Stimulated activated effector memory CD8-positive, alpha-beta T cell treated with anti-CD3 and anti-CD28 coated beads, Interleukin-12 subunit alpha, Interleukin-12 subunit beta, amount 100 ng/mL, for 72 hours (primary cell): Measurements from ENCODE around the gene DHRSX.
A peak's percentile ranks its signal among the peaks of the same experiment; 100 is the strongest.
"Not testable (repeated sequence)": the region's sequence is repeated elsewhere in the genome, so short reads cannot be mapped to it uniquely, and the experiment has no call there.

ENCODE experiments used
- ATAC-seq: fragments of 150-1000 bp; cut with Tn5 transposase; 2 replicates; pipeline ENCODE4 v1.10.0; 2021
- DNase-seq, 2 donors: peaks; one replicate each; pipeline ENCODE4 v3.0.0; 2021 to 2022; ENCODE audit warnings: low spot score in 2 of 2
- H3K27ac Mint-ChIP-seq: one replicate; pipeline ENCODE4 v1.8.0; 2022; ENCODE audit warnings: mild to moderate bottlenecking, mixed read lengths
- H3K36me3 Mint-ChIP-seq: one replicate; pipeline ENCODE4 v1.8.0; 2022; ENCODE audit warnings: mild to moderate bottlenecking, mixed read lengths
- H3K4me1 Mint-ChIP-seq: one replicate; pipeline ENCODE4 v1.8.0; 2022; ENCODE audit warnings: mixed read lengths
- H3K4me3 Mint-ChIP-seq: one replicate; pipeline ENCODE4 v1.8.0; 2022; ENCODE audit warnings: mild to moderate bottlenecking, mixed read lengths
- H3K9me3 Mint-ChIP-seq: one replicate; pipeline ENCODE4 v1.8.0; 2022; ENCODE audit warnings: mixed read lengths

The DHRSX gene

DNA sequence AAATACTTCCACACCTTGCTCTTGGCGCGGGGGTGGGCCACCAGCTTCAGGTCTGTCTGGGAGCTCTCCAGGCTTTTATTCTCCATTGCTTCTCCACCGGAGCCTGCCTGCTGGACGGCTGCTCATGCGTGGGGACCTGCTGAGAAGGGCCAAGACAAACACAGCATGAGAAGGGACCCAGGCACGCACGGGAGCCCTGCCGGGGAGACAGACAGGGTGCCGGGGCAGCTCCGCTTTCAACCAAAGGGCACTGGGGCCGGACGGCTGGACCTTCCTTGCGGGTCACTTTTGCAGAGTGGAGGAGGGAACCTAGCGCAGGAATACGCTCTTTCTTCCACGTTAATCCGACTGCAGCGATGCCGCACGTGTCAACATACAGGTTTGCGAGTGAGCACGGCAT is 10.1 kb downstream of the DHRSX start:
- H3K27ac Mint-ChIP-seq, result no peak overlapping the region
- peaks cover 13% of the 10 kb centered on the region for H3K4me1 Mint-ChIP-seq
- no peak for ATAC-seq
- H3K4me3 Mint-ChIP-seq, result no peak overlapping the region
- H3K36me3 Mint-ChIP-seq, result peaks cover 60% of the 10 kb centered on the region
- no peaks in the 10 kb centered on the region for H3K9me3 Mint-ChIP-seq
- DNase-seq, result no peak

DNA sequence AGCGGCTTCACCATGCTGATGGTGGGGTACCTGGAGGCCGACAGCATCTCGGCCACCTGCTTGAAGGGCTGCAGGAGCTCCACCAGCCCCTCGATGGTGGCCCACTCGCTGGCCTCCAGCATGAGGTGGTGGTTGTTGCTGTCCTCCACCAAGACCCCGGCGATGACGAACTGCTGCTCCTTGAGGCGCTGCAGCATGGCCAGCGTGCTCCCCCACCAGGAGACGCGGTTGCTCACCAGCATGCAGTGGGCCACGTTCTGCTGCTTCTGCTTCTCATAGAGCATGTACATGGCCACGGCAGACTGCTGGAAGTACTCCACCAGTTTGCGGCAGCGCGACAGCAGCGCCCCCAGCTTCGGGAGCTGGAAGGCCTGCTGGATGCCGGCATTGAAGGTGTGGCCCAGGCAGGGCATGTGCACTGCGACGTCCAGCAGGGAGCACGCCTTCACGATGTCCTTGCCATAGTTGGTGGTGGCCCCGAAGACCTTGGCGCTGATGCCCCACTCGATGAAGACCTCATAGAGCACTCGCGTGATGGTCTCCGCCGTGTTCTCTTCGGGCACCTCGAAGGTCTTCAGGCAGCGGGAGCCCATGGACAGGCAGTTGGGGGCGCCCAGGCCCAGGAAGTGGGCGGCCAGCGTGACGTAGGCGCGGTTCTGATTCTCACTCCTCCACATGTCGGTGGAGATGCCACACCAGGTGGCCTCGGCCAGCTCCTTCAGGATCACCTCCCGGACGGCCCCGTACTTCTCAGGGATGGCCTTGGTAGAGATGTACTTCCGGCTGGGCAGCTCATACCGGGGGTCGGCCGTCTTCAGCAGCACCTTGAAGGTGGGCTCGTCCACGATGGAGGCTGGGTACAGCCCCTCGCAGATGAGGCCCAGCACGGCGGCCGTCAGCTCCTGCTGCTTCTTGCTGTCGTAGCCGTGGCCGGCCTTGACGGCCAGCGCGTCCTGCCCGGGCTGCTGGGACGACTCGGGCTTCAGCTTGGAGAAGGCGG is 11.0 kb downstream of the DHRSX start:
- ATAC-seq, result no peak
- Mint-ChIP-seq H3K4me1 (peaks cover 13% of the 10 kb centered on the region), H3K36me3 (peaks cover 60% of the 10 kb centered on the region), H3K27ac (no peak overlapping the region), H3K9me3 (no peaks in the 10 kb centered on the region), H3K4me3 (no peak overlapping the region)
- no peak for DNase-seq

- ATAC-seq, result no peak
- Mint-ChIP-seq H3K36me3 (peaks cover 68% of the 10 kb centered on the region), H3K4me1 (peaks cover 13% of the 10 kb centered on the region), H3K4me3 (no peak overlapping the region), H3K27ac (no peak overlapping the region), H3K9me3 (no peaks in the 10 kb centered on the region)
- no peak for DNase-seq
Measured at GRCh38 chrX:2488621-2489285, 12.0 kb downstream of the DHRSX start.

- peaks cover 10% of the 10 kb centered on the region for H3K4me1 Mint-ChIP-seq
- DNase-seq (no peak), ATAC-seq (no peak)
- no peak overlapping the region for H3K27ac Mint-ChIP-seq
- H3K9me3 Mint-ChIP-seq, result no peaks in the 10 kb centered on the region
- H3K4me3 Mint-ChIP-seq, result no peak overlapping the region
- peaks cover 68% of the 10 kb centered on the region for H3K36me3 Mint-ChIP-seq
Measured at GRCh38 chrX:2487366-2487765, 13.4 kb downstream of the DHRSX start.

- no peak overlapping the region for H3K4me3 Mint-ChIP-seq
Measured at GRCh38 chrX:2486476-2487133, 14.2 kb downstream of the DHRSX start.

DNA sequence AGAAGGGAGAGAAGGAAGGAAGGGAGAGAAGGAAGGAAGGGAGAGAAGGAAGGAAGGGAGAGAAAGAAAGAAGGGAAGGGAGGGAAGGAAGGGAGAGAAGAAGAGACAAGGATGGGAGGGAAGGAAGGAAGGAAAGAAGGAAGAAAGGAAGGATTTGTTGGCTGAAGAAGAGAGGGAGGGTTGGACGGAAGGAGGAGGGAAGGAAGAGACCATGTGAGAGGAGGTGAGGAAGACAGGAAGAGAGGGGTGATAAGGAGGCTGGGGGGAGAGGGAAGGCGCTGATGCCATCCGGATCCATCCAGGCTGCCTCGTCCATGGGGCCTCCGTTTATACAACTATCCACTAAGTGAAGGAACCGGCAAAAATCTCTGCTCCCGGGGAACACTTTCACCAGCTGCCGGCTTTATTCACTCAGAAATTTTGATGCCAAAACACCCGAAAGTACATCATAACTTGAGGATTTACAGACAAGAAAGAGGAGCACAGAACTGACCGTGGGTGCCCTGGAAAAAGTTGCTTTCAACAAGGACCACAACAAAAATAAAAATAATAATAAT is 14.9 kb downstream of the DHRSX start:
- Mint-ChIP-seq H3K4me1 (peaks cover 6% of the 10 kb centered on the region), H3K36me3 (peaks cover 62% of the 10 kb centered on the region), H3K27ac (peak overlapping the region; percentile 78), H3K4me3 (no peak overlapping the region), H3K9me3 (no peaks in the 10 kb centered on the region)
- DNase-seq (no peak), ATAC-seq (no peak)

More at GRCh38 chrX:2486476-2487133, 14.2 kb downstream of the DHRSX start:
- Mint-ChIP-seq H3K27ac (no peak overlapping the region), H3K36me3 (peaks cover 68% of the 10 kb centered on the region), H3K4me1 (peaks cover 6% of the 10 kb centered on the region), H3K9me3 (no peaks in the 10 kb centered on the region)
- no peak for DNase-seq
- ATAC-seq, result no peak

DNA sequence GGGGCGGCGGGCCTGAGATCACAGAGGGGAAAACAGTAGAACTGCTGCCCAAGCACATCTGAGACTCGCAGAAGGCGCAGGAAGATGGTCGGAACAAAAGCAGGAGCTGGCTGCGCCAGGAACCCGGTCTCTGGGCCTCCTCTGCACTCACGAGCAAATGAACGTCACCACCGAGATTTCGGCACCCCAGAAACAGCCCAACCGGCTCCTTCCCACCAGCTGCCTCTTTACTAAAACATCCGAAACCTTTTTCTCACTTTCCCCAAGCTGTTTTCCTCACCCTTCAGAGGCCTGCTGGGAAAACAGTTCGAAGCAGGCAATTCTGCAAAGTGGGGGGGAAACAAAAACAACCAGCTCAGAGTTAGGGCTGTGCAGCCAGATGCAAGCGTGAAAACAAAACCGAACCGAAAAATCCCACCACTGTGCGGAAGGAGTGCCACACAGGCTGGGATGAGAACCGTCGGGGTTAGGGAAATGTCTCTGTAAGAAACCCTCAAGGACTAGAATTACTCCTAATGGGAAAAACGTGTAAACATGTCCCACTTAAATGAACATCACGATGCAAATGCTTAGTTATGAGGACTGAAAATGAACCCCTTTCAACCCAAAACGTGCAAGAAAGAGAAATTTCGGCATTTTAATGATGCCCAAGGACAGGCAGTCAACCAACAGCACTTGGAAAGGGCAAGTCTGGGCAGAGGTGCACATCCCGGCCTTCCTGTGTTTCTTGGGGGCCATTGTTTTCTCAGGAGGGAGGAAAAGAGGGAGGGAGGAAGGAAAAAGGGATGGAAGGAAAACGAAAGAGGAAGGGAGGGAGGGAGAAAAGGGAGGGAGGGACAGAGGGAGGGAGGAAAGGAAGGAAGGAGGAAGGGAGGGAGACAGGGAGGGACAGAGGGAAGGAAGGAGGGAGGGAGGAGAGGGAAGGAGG is 15.8 kb downstream of the DHRSX start:
- H3K36me3 Mint-ChIP-seq, result peaks cover 53% of the 10 kb centered on the region
- H3K27ac Mint-ChIP-seq, result peak overlapping the region; percentile 78

GRCh38 chrX:2484256-2484655 is 16.5 kb downstream of the DHRSX start:
- H3K4me1 Mint-ChIP-seq, result peaks cover 6% of the 10 kb centered on the region
- H3K36me3 Mint-ChIP-seq, result peaks cover 46% of the 10 kb centered on the region
- H3K27ac Mint-ChIP-seq, result no peak overlapping the region
- H3K9me3 Mint-ChIP-seq, result no peaks in the 10 kb centered on the region
- ATAC-seq (no peak), DNase-seq (no peak)
- H3K4me3 Mint-ChIP-seq, result no peak overlapping the region

More for the DNA sequence above, 15.8 kb downstream of the DHRSX start:
- Mint-ChIP-seq H3K4me1 (peaks cover 6% of the 10 kb centered on the region), H3K9me3 (no peaks in the 10 kb centered on the region), H3K4me3 (no peak overlapping the region)
- ATAC-seq, result no peak
- no peak for DNase-seq

GRCh38 chrX:2483398-2484060 is 17.2 kb downstream of the DHRSX start:
- Mint-ChIP-seq H3K36me3 (peaks cover 39% of the 10 kb centered on the region), H3K4me1 (peaks cover 9% of the 10 kb centered on the region), H3K27ac (peak overlapping the region; percentile 52), H3K9me3 (no peaks in the 10 kb centered on the region), H3K4me3 (no peak overlapping the region)
- no peak for ATAC-seq
- DNase-seq, result no peak

DNA sequence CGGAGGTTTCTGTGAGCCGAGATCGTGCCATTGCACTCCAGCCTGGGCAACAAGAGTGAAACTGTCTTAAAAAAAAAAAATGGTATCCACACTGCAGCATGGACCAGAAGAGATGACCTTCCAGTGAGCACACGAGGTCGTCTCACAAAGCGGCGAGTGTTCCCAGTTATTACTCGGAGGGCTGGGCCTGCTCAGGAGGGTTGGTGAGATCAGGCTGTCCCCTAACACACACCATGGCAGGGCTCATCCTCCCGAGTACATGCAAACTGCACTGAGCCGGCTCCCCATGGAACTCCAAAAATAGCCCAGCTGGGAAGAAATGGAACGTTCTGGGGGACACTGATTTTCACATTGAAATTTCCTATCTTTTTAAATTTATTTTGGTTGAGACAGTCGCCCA is 19.2 kb downstream of the DHRSX start:
- Mint-ChIP-seq H3K36me3 (peaks cover 19% of the 10 kb centered on the region), H3K4me1 (peaks cover 13% of the 10 kb centered on the region)
- not testable (repeated sequence) for ATAC-seq, DNase-seq, H3K4me3 Mint-ChIP-seq, H3K9me3 Mint-ChIP-seq, H3K27ac Mint-ChIP-seq

DNA sequence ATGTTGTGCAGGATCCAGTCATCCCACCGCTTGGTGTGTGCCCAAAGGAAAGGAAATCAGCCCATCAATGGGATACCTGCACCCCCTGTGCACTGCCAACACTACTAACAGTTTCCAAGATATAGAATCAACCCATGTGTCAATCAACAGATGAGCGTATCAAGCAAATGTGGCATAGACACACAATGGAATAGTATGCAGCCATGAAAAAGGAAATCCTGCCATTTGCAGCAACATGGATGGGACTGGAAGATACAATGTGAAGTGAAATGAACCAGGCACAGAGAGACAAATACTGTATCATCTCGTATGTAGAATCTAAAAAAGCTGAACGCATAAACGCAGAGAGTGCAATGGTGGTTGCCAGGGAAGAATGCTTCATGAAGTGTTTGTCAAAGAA is 20.8 kb downstream of the DHRSX start:
- H3K9me3 Mint-ChIP-seq, DNase-seq, H3K27ac Mint-ChIP-seq, ATAC-seq, H3K4me3 Mint-ChIP-seq: not testable (repeated sequence)
- H3K4me1 Mint-ChIP-seq, result peaks cover 19% of the 10 kb centered on the region
- peaks cover 10% of the 10 kb centered on the region for H3K36me3 Mint-ChIP-seq

DNA sequence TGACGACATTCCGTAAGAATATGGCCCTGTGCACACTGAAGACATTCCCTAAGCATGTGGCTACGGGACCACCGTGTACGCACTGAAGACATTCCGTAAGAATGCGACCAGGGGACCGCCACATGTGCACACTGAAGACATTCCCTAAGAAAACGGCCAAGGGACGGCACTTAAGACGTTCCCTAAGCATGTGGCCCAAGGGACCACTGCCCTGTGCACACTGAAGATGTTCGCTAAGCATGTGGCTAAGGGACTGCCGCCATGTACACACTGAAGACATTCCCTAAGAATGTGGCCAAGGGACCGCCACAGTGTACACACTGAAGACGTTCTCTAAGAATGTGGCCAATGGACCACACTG is 21.4 kb downstream of the DHRSX start:
- no peak overlapping the region for H3K4me3 Mint-ChIP-seq
- peaks cover 4% of the 10 kb centered on the region for H3K36me3 Mint-ChIP-seq
- H3K9me3 Mint-ChIP-seq, result no peaks in the 10 kb centered on the region
- H3K4me1 Mint-ChIP-seq, result peaks cover 19% of the 10 kb centered on the region
- DNase-seq (no peak), ATAC-seq (no peak)
- no peak overlapping the region for H3K27ac Mint-ChIP-seq

GRCh38 chrX:2478546-2479419 is 22.0 kb downstream of the DHRSX start:
- H3K36me3 Mint-ChIP-seq, result no peaks in the 10 kb centered on the region
- no peak for DNase-seq
- no peak for ATAC-seq
- H3K4me3 Mint-ChIP-seq, result no peak overlapping the region
- H3K27ac Mint-ChIP-seq, result no peak overlapping the region
- peaks cover 22% of the 10 kb centered on the region for H3K4me1 Mint-ChIP-seq
- H3K9me3 Mint-ChIP-seq, result no peaks in the 10 kb centered on the region
